ENCODE results near the gene CSRP1.
A peak's percentile ranks its signal among the peaks of the same experiment; 100 is the strongest.

The CSRP1 gene

DNA sequence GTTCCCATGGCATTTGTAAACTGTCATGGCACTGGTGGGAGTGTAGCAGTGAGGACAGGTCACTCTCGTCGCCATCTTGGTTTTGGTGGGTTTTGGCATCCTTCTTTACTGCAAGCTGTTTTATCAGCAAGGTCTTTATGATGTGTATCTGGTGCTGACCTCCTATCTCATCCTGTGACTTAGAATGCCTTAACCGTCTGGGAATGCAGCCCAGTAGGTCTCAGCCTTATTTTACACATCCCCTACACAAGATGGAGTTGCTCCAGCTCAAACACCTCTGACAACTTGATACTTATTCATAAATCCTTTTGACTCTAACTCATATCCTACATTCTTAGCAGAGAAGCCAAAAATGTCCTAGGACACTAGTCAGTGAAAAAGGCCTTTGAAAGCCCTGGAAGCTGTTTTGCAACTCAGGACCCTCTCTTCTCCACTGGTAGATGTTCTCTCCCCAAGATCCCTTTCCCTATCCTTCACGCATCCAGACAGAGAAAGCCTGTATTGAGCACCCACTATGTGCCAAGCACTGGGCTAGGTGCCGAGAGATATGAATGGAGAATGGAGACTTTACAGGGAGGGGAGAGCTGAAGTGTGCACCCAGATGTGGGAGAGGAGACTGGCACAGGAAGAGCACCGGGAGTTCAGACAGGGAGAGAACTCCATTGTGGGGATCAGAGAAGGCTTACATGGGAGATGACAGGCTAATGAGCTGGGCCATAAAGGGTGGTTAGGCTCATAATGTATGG lies 6.7 kb upstream of the CSRP1 start:
- DNase-seq (ENCODE audit: low read depth), result no peak

DNA sequence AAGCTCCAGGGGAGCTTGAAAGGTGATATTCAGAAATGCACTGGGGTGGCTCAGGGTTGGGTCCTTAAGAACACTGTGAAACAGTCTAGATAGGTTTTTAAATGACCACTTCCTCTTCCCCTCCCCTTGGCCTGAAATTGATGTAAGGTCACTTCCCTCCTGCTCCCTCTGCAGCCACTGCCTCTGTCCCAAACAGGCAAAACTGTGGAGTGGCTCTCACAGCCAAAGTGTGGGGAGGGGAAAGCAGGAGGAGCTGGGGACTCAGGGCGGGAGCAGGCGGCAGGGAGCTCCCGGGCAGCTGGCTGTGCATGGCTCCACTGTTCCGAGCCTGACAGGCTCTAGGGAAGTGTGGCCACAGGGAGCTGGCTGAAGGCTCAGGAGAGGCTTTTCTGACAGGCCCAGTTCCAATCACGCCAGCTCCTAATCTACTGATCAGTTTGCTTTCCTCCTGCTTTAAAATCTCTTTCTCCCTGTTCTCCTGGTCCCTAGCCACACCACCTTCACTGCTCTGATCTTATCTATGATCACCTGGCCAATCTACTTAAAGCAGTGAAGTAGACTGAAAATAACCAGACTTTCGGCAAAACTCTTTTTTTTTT lies 5.1 kb upstream of the CSRP1 start:
- no peak for DNase-seq (ENCODE audit: low read depth)

DNA sequence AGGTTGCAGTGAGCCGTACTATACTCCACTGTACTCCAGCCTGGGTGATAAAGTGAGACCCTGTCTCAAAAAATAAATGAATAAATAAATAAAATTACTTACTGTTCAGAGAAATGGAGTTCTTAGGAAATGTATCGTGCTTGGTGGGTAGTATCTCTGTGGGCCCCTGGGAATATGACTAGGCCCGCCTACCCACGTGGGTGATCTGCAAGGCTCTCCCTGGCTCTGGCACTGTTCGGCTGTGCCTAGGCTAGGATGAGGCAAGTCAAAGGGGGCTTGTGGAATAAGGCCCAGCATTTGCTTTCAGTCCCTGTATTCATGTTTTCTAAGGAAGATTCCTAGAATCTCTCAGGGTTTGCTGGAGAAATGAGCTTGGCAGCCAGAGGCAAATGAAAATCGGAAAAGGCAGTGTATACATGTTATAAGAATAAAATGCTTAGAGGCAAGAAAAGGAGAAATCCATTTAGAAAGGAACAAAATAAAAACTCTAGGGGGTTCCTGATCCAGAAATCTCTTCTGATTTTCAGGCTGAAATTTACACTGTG lies 4.5 kb upstream of the CSRP1 start:
- no peak for DNase-seq (ENCODE audit: low read depth)

DNA sequence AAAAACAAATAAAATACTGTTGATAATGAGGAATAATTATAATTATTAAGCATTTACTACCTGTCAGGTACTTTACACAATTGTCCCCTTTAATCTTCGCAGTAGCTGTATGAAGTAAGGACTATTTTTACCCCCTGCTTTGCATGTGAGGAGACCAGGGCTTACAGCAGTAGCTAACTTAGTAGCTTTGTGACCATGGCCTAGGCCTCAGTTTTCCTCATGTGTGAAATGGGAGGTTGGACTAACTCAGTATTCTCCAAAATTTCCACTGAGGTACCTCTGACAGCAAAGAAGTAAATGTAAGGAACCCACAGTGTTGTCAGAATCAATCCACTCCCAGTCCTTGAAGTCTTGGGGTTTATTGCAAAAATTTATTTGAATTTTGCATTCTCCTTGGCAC lies 3.8 kb upstream of the CSRP1 start:
- DNase-seq (ENCODE audit: low read depth), result no peak

DNA sequence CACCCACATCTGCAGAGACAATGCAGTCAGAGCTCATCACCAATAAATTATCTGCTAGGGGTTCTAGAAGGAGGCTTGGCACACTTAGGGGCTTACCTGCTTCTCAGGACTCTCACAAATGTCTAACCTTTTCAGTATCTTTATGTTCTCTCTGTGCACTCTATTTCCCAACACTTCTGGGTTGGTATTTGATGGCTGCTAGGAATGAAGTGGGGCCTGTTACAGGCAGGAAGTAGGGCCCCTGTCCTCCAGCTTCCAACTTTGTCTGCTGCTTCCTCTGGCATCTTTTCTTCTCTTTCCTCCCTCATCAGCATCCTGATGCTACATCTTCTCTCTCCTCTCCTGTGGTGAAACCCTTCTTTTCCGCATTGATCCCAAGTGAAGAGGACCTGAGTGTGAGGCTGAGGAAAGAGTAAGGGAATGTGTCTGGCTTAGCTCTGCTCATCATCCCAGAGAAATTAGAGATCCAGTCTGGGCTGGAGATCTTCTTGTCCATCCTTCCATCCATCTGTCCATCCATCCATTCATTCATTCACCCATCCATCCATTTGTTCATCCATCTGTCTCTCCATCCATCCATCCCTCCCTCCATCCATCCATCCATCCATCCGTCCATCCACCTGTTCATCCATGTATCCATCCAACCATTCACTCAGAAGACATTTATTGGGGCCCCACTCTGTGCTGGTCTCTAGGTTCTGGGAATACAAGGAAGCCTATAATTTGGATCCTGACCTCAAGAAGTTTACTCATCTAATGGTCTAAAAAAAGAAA lies 2.9 kb upstream of the CSRP1 start:
- DNase-seq (ENCODE audit: low read depth), result no peak

DNA sequence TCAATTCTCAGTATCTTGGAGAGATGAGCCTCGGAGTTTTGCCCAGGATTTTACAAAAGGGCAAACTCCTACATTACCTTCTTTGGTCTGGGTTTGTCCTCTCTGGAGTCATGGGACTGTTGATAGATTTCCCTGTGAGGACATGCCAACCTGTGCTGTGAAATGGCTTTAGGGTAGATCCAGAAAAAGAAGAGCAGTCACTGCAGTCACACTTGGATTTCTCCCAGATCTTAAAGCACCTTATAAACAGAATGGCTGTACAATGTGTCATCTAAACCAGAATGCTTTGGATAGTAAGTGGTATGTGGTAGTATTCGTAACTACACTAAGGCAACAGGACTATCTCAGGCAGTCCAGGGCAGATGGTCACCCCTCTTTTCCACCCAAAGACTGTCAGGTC lies 1.9 kb upstream of the CSRP1 start:
- DNase-seq (ENCODE audit: low read depth), result no peak

DNA sequence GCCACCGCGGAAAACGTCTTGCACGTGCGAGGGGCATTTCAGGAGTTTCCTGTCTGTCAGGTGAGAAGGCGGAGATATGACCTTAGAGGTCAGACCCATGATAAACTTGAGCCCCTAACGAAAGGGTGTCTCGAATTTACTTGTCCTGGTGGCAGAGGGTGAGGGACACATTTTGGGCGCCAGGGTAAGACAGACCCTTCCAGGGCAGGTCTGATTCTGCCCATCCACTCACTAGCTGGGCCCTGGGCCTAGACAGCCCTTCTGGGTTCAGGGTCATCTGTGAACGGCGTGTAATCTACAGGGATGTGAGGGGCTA lies 395 bp upstream of the CSRP1 start:
- no peak for DNase-seq (ENCODE audit: low read depth)

DNA sequence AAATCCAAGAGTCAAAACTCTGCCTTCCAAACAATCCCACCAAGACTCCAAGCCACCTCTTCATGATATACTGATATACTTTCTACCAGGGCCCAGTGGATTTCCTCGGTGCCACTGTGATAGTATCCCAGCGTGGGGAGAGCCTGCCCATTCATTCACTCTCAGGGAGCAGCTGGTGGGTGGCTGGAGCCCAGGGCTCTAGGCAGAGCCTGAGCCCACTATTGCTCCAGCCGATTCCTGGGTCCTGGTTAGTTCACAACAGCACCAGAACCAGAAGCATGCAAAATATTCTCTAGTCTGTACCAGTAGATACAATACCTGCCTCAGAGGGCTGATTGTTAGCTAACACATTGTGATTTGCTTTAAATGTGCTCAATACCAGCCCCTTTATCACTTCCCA lies 831 bp downstream of the CSRP1 start:
- no peak for DNase-seq (ENCODE audit: low read depth)

DNA sequence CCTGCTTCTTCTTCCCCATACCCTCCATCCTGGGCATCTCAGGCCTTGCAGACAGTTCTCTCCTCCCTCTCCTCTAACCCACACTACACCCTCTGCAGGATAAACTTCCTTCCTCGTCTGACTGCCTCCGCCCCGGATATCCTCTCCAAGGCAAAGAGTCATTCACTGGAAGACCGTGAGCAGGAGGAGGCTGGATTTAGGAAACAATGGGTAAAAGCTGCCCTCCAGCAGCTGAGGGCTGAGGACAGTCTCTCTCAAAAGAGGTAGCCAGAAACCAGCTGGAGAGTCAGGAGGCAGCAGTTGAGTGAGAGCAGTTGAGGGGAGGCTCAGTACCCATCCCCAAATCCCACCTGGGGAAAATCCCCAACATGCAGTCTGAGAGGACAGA lies 1.4 kb downstream of the CSRP1 start:
- DNase-seq (ENCODE audit: low read depth), result no peak

DNA sequence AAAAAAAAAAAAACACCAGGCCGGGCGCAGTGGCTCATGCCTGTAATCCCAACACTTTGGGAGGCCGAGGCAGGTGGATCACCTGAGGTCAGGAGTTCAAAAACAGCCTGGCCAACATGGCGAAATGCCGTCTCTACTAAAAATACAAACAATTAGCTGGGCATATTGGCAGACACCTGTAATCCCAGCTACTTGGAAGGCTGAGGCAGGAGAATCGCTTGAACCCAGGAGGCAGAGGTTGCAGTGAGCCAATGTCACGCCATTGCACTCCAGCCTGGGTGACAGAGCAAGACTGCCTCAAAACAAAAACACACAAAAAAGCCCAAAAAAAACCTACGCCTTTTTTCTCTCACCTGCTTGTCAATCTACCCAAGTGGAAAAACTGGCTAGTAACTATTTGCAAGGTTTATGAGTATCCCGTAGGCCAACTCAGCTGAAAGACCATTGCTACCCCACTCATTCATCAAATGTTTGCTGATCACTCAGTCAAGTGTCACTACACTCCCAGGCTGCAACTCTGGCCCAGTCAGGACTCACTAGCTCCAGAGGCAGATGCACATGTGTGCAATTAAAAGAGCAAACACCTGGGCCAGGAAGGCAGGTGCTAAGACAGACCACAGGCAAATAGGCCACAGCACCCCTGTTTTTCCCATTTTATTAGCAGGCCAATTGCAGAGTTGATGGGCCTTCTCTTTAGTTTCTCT lies 2.0 kb downstream of the CSRP1 start:
- DNase-seq (ENCODE audit: low read depth), result no peak

DNA sequence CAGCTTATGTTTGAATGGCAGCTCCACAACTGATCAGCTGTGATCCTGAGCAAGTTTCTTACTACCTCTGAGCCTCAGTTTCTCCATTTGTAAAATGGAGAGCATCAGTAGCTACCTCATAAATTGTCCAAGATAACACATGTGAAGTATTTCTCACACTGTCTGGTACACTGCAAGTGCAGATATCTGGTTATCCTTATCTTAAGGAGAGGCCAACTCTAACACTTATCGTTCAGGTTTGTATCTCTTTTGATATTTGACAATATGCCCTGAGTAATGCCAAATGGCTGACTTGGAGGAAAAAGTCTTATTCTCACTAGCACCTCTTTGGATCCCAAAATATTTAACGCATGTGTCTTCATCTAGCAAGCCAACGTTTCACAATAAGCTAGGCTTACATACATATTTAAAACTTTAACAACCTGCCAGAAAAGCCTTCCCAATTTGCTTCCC lies 2.7 kb downstream of the CSRP1 start:
- DNase-seq (ENCODE audit: low read depth), result no peak

DNA sequence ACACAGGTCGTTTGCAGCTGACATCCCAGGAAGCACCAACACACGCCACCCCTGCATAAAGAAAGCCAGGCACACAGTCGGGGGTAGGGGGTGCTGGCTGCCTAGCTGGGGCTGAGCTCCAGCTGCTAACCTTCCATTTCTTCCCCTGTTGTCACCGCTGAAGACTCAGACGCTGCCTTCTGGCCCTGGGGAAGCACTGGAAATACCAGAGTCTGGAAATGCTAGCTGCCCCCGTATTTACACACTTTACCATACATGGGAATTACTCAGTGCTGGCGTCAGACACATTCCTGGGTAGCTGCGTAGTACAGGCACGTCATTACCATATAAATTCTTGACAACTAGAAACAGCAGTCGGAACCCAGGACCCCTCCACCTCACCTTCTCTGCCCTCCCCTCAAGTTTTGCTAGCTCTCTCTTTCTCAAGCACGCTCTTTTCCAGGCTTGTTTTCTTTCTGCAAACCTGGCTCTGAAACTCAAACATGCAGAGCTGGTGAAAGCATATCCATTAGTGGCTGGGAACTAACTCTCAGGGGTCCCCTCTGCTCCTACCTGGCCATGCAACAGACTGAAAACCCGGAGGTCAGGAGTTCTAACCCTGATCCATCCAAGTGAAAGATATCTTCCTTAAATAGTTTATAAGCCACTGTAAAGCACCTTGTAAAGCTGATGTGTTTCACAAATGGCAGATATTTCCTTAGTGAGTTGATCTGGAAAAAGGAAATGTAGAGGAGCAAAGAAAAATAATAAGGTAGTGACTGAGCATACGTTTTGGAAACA lies 3.3 kb downstream of the CSRP1 start:
- peak; percentile 87 for DNase-seq (ENCODE audit: low read depth)

DNA sequence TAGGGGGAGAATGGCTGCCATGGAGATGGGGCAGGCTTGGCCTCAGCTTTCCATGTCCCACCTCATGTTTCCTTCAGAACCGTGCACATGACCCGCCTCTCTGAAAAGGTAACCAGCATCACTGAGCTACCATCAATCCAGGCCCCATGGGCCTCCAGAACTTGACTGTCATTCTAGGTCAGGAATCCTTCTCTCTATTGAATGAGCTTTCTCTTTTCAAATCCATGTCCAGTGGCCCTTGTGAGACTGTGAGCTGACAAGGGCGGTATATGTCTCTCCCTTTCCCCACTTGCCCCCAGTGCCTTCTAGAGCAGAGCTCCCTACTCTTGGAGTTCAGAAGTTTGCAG lies 4.4 kb downstream of the CSRP1 start:
- no peak for DNase-seq (ENCODE audit: low read depth)

DNA sequence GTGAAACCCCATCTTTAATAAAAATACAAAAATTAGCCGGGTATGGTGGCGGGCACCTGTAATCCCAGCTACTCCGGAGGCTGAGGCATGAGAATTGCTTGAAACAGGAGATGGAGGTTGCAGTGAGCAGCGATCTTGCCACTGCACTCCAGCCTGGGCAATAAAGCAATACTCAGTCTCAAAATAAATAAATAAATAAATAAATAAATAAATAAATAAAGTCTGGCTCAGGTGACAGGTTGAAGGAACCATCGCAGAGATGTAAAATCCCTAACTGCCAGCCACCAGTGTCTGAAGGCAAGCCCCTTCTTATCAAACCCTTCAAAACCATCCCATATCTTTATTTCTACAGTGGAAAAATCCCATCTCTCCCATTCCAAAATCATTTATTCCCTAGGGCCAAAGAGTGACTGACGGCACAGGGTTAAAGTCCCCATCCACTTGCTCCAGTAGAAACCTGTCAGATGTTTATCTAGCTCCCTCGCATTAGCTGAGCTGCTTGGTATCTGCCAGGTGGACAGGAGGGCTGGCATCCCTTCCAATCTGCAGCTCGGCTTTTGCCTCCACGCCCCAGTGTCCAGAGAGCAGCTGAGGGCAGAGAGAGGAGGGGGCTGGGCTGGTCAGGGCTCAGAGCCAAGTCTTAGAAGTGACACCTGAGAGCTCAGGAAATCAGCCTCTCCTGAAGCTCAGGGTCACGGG lies 5.0 kb downstream of the CSRP1 start:
- DNase-seq (ENCODE audit: low read depth), result no peak

DNA sequence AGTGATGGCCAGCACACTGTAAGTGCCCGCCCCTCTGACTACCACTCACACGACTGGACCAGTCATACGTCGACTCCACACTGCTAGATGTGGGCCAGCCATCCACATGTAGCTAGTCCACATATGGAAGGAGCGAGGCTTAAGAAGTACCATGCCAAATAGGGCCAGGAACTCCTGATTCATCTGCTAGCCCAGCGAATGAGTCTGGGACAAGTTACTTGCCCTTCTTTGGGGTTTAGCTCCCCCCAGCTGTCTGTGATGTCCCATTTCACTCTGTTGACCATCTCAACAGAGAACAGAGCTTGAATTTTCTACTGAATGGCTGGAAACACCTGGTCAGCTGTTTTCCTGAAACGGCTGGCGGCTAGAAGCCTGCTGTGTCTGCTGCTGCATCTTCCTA lies 5.8 kb downstream of the CSRP1 start:
- DNase-seq (ENCODE audit: low read depth), result no peak

DNA sequence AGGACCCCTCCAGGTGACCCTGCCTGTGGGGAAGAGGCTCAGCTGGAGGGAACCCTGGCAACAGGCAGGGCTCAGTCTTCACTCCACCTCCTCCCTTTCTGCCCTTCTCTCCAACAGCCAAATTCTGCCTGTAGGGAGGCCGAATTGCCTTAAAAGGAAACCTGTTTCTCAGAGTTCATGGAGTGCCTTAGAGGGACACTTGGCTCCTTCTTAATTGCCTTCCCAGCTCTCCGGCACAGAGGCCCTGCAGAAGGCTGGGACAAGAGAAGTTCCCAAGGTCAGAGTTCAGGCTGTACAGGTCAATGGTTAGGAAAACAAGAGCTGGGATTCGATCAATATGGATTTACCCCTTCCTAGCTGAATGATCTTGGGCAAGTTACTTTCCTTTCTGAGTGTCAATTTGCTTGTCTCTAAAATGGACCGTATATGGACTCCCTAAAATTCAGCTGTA lies 6.2 kb downstream of the CSRP1 start:
- no peak for DNase-seq (ENCODE audit: low read depth)

DNA sequence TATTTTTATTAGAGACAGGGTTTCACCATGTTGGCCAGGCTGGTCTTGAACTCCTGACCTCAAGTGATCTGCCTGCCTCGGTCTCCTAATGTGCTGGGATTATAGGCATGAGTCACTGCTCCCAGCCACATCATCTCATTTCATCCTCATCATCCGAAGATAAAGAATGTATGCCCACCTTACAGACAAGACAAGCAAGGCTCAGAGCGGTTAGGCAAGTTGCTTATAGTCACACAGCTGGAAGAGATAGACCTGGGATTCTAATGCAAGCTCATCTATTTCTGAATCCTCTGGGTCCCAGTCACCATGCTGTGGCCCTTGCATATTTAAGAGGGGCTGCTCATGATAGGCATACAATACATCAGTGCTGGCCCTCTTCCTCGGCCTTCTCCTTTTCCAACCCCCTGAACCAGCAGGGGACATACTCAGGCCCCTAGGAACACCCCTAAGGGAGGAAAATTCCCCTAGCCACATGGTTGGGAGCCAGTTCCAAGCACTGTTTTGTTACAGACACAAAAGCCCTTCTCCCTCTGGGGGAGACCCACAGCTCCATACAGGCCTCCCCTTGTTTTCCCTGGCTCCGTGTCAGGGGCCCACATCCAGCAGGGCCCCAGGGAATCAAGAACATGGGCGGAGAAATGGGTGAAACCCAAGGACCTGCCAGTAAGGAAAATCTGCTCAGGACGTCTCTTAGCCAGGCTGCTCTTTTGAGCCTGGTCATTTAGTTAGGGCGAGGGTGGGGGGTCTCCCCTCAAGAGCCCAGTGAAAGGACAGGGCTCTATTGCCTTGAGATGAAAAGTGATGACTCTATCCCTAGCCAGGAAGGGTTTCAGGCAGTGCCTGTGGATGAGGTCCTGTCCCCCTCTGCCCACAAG lies 6.9 kb downstream of the CSRP1 start:
- DNase-seq (ENCODE audit: low read depth), result no peak

DNA sequence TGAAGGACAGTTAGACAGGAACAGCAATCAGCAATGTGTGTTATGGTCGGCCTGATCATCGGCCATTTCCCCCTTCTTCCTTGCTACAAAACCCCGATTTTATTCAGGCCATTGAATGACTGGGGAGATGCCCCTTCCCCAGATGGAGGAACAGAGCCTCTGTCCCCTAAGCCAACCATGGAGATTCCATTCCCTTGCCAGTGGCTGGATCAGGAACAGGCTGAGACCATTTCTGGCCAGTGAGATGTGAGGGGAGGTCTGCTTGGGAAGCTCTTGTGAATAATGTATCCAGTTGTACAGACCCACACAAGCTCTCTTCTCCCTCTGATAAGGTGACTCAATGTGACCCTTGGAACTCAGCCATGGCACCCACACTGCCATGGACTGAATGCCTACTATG lies 7.7 kb downstream of the CSRP1 start:
- DNase-seq (ENCODE audit: low read depth), result no peak

DNA sequence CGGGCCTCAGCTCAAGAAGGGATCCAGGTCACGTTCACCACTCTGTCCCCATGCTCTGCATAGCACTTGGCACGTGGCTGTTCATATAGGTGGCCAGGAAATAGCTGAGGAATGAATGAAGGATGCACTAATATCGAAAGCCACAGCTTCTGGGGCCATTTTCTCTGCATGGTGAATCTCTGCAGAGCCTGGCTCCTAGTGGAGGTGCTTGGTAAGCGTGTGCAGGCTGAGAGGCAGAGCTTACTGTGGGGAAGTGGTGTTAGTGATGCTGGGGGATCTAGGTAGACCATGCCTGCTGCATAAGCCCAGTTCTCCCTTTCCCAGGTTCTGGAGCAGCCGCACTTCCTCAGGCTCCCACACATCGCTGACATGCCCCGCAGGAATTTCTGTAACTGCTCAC lies 8.3 kb downstream of the CSRP1 start:
- no peak for DNase-seq (ENCODE audit: low read depth)

DNA sequence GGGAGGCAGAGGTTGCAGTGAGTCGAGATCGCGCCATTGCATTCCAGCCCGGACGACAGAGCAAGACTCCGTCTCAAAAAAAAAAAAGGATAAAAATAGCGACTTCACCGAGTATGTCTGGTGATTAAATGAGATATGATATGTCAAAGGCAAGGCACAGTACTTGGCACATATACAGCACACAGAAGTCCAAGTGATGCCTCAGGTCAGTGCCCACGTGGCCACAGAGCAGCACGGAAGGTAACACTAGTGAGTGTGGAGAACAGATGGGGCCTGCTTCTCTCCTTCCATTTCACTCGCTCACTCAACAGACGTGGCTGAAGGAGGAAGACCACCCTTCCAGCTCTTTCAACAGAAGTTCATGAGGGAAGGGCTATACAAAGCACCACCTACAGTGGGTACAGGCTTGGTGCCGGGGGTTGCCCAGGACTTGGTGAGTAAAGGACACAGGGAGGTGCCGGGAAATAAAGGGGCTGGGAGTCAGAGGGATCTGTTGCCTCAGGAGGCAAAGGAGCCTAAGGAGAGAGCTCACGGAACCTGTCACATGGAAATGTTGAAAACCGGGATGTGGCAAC lies 8.9 kb downstream of the CSRP1 start:
- DNase-seq (ENCODE audit: low read depth), result no peak

All from GM04504 (cell line).